Adipocyte (in vitro differentiated cells): ENCODE measurements around the gene ITM2C.

Experiments used
- DNase-seq: peaks from one replicate; pipeline ENCODE4 v3.0.0-alpha.2; 2015; ENCODE audit warnings: low read depth
- H3K27me3 ChIP-seq: replicated peaks from 2 replicates; pipeline ENCODE4 v1.7.0; 2013; ENCODE audit warnings: mild to moderate bottlenecking, low read length, moderate library complexity; ENCODE audit not compliant: control insufficient read depth, insufficient read depth
- H3K36me3 ChIP-seq: 2 replicates; pipeline ENCODE4 v1.7.0; 2013; ENCODE audit warnings: low read length, mild to moderate bottlenecking, moderate library complexity; ENCODE audit not compliant: control insufficient read depth, insufficient read depth, severe bottlenecking
- H3K4me1 ChIP-seq: 2 replicates; pipeline ENCODE4 v1.7.0; 2013; ENCODE audit warnings: mild to moderate bottlenecking, low read length, moderate library complexity; ENCODE audit not compliant: control insufficient read depth, insufficient read depth
- H3K4me3 ChIP-seq: 2 replicates; pipeline ENCODE4 v1.7.0; 2013; ENCODE audit warnings: mild to moderate bottlenecking, low read length, moderate library complexity
- H3K9ac ChIP-seq: 2 replicates; pipeline ENCODE4 v1.7.0; 2013; ENCODE audit warnings: mild to moderate bottlenecking, low read length, moderate library complexity
- H3K9me3 ChIP-seq: 2 replicates; pipeline ENCODE4 v1.7.0; 2013; ENCODE audit warnings: mild to moderate bottlenecking, low read length, moderate library complexity; ENCODE audit not compliant: control insufficient read depth

ITM2C gene

GRCh38 chr2:230868947-230869913, 4.5 kb downstream of the ITM2C start:
- H3K27me3 ChIP-seq: peaks cover 11% of the 10 kb centered on the region
- no peak overlapping the region for H3K4me3 ChIP-seq
- no peaks in the 10 kb centered on the region for H3K4me1 ChIP-seq
- DNase-seq: no peak
- no peak overlapping the region for H3K9ac ChIP-seq
- H3K9me3 ChIP-seq: no peaks in the 10 kb centered on the region
- no peaks in the 10 kb centered on the region for H3K36me3 ChIP-seq

GRCh38 chr2:230869914-230870543, 5.3 kb downstream of the ITM2C start:
- Histone ChIP-seq H3K9me3 (no peaks in the 10 kb centered on the region), H3K27me3 (peaks cover 8% of the 10 kb centered on the region), H3K4me1 (no peaks in the 10 kb centered on the region), H3K4me3 (no peak overlapping the region), H3K36me3 (no peaks in the 10 kb centered on the region), H3K9ac (no peak overlapping the region)
- DNase-seq: no peak

GRCh38 chr2:230870544-230871360, 6.0 kb downstream of the ITM2C start:
- H3K9me3 ChIP-seq: no peaks in the 10 kb centered on the region
- H3K4me3 ChIP-seq: no peak overlapping the region
- no peaks in the 10 kb centered on the region for H3K4me1 ChIP-seq
- no peaks in the 10 kb centered on the region for H3K36me3 ChIP-seq
- H3K27me3 ChIP-seq: peaks cover 8% of the 10 kb centered on the region
- H3K9ac ChIP-seq: no peak overlapping the region
- DNase-seq: no peak

GRCh38 chr2:230871361-230872150, 6.8 kb downstream of the ITM2C start:
- Histone ChIP-seq H3K36me3 (peaks cover under 1% of the 10 kb centered on the region), H3K9me3 (no peaks in the 10 kb centered on the region), H3K9ac (no peak overlapping the region), H3K27me3 (peaks cover 8% of the 10 kb centered on the region), H3K4me3 (no peak overlapping the region), H3K4me1 (no peaks in the 10 kb centered on the region)
- DNase-seq: no peak

- no peak overlapping the region for H3K4me3 ChIP-seq
- H3K36me3 ChIP-seq: peaks cover 4% of the 10 kb centered on the region
- H3K9me3 ChIP-seq: no peaks in the 10 kb centered on the region
- H3K4me1 ChIP-seq: no peaks in the 10 kb centered on the region
- no peak for DNase-seq
- H3K27me3 ChIP-seq: peaks cover 8% of the 10 kb centered on the region
- no peak overlapping the region for H3K9ac ChIP-seq
Observed at GRCh38 chr2:230872151-230872967, 7.6 kb downstream of the ITM2C start.

GRCh38 chr2:230872968-230873660, 8.4 kb downstream of the ITM2C start:
- DNase-seq: no peak
- Histone ChIP-seq H3K36me3 (peaks cover 4% of the 10 kb centered on the region), H3K4me3 (no peak overlapping the region), H3K9ac (no peak overlapping the region), H3K27me3 (peaks cover 8% of the 10 kb centered on the region), H3K4me1 (no peaks in the 10 kb centered on the region), H3K9me3 (no peaks in the 10 kb centered on the region)

GRCh38 chr2:230873661-230874401, 9.1 kb downstream of the ITM2C start:
- H3K9ac ChIP-seq: no peak overlapping the region
- peaks cover 4% of the 10 kb centered on the region for H3K36me3 ChIP-seq
- no peak for DNase-seq

GRCh38 chr2:230874456-230874855, 9.7 kb downstream of the ITM2C start:
- Histone ChIP-seq H3K27me3 (peaks cover 8% of the 10 kb centered on the region), H3K9me3 (no peaks in the 10 kb centered on the region), H3K4me3 (no peak overlapping the region), H3K36me3 (peaks cover 4% of the 10 kb centered on the region), H3K9ac (no peak overlapping the region), H3K4me1 (no peaks in the 10 kb centered on the region)
- DNase-seq: no peak

More at GRCh38 chr2:230873661-230874401, 9.1 kb downstream of the ITM2C start:
- Histone ChIP-seq H3K4me3 (no peak overlapping the region), H3K27me3 (peaks cover 8% of the 10 kb centered on the region), H3K9me3 (no peaks in the 10 kb centered on the region), H3K4me1 (no peaks in the 10 kb centered on the region)

- Histone ChIP-seq H3K27me3 (peaks cover 7% of the 10 kb centered on the region), H3K4me3 (no peak overlapping the region), H3K36me3 (peaks cover 4% of the 10 kb centered on the region), H3K9ac (no peak overlapping the region), H3K4me1 (no peaks in the 10 kb centered on the region), H3K9me3 (no peaks in the 10 kb centered on the region)
- DNase-seq: no peak
Observed at GRCh38 chr2:230874876-230875275, 10.1 kb downstream of the ITM2C start.
